Liver (tissue), 9 donors: Measurements from ENCODE around the gene CRTC2. TPM values are rescaled to one million over a fixed set of nuclear protein-coding genes. Genes with fewer than 3 reads are reported as not detected.

Experiments used
- DNase-seq: peaks from one replicate; pipeline ENCODE4 v3.0.0-alpha.2; 2017; ENCODE audit warnings: low spot score
- H3K27ac ChIP-seq, 2 donors: one replicate each; pipeline ENCODE4 v1.7.0; 2013; ENCODE audit warnings: inconsistent platforms in 2 of 2, low read length in 2 of 2, control low read depth in 1 of 2, low read depth in 1 of 2, mild to moderate bottlenecking in 1 of 2
- H3K27me3 ChIP-seq, 4 donors: one replicate each; pipeline versions ENCODE4 v1.6.1 to v1.7.0; 2013; ENCODE audit warnings: low read length in 3 of 4, inconsistent platforms in 1 of 4, mild to moderate bottlenecking in 1 of 4, moderate library complexity in 1 of 4; ENCODE audit not compliant: control insufficient read depth in 4 of 4, insufficient read depth in 4 of 4
- H3K36me3 ChIP-seq, 4 donors: one replicate each; pipeline versions ENCODE4 v1.6.1 to v1.7.0; 2013; ENCODE audit warnings: low read length in 3 of 4, mild to moderate bottlenecking in 3 of 4, low read depth in 1 of 4, moderate library complexity in 1 of 4; ENCODE audit not compliant: control insufficient read depth in 4 of 4, insufficient read depth in 3 of 4
- H3K4me1 ChIP-seq, 4 donors: one replicate each; pipeline versions ENCODE4 v1.6.1 to v1.7.0; 2013; ENCODE audit warnings: low read length in 3 of 4, mild to moderate bottlenecking in 3 of 4, moderate library complexity in 1 of 4; ENCODE audit not compliant: control insufficient read depth in 4 of 4, insufficient read depth in 4 of 4
- H3K4me3 ChIP-seq, 3 donors: one replicate each; pipeline versions ENCODE4 v1.6.1 to v1.7.0; 2013; ENCODE audit warnings: low read length in 3 of 3, control low read depth in 1 of 3, low read depth in 1 of 3, mild to moderate bottlenecking in 1 of 3
- H3K9ac ChIP-seq, 2 donors: one replicate each; pipeline ENCODE4 v1.7.0; 2013; ENCODE audit warnings: low read length in 2 of 2, mild to moderate bottlenecking in 2 of 2, moderate library complexity in 2 of 2, control low read depth in 1 of 2, low read depth in 1 of 2
- H3K9me3 ChIP-seq, 4 donors: one replicate each; pipeline versions ENCODE4 v1.6.1 to v1.7.0; 2013; ENCODE audit warnings: low read length in 3 of 4; ENCODE audit not compliant: control insufficient read depth in 4 of 4
- ATF3 ChIP-seq: IDR thresholded peaks from 2 replicates; pipeline ENCODE4 v1.6.1; 2016; ENCODE audit warnings: antibody characterized with exemption
- EGR1 ChIP-seq, 2 donors: IDR thresholded peaks; 2 replicates each; pipeline ENCODE4 v1.6.1; 2016 to 2018; ENCODE audit warnings: antibody characterized with exemption in 2 of 2, low read depth in 2 of 2
- FOXA1 ChIP-seq: IDR thresholded peaks from 2 replicates; pipeline ENCODE4 v1.6.1; 2016; ENCODE audit warnings: antibody characterized with exemption
- FOXA2 ChIP-seq: IDR thresholded peaks from 2 replicates; pipeline ENCODE4 v1.6.1; 2016; ENCODE audit warnings: antibody characterized with exemption
- GABPA ChIP-seq, 2 donors: IDR thresholded peaks in 1 of 2; conservative IDR thresholded peaks in 1 of 2; 2 replicates each; pipeline ENCODE4 v1.6.1; 2016; ENCODE audit warnings: antibody characterized with exemption in 2 of 2, mild to moderate bottlenecking in 1 of 2, moderate library complexity in 1 of 2
- HNF4A ChIP-seq, 2 donors: conservative IDR thresholded peaks; 2 replicates each; pipeline ENCODE4 v1.6.1; 2016; ENCODE audit warnings: antibody characterized with exemption in 2 of 2, mild to moderate bottlenecking in 2 of 2
- HNF4G ChIP-seq: IDR thresholded peaks from 2 replicates; pipeline ENCODE4 v1.6.1; 2016; ENCODE audit warnings: antibody characterized with exemption
- JUND ChIP-seq, 2 donors: IDR thresholded peaks; 2 replicates each; pipeline ENCODE4 v1.6.1; 2016; ENCODE audit warnings: antibody characterized with exemption in 2 of 2
- MAX ChIP-seq: IDR thresholded peaks from 2 replicates; pipeline ENCODE4 v1.6.1; 2016; ENCODE audit warnings: antibody characterized with exemption
- NR2F2 ChIP-seq: IDR thresholded peaks from 2 replicates; pipeline ENCODE4 v1.6.1; 2016; ENCODE audit warnings: antibody characterized with exemption
- RAD21 ChIP-seq, 2 donors: IDR thresholded peaks; 2 replicates each; pipeline ENCODE4 v1.6.1; 2016; ENCODE audit warnings: antibody characterized with exemption in 2 of 2, mild to moderate bottlenecking in 2 of 2
- REST ChIP-seq: IDR thresholded peaks from 2 replicates; pipeline ENCODE4 v1.6.1; 2016; ENCODE audit warnings: antibody characterized with exemption, mild to moderate bottlenecking
- RXRA ChIP-seq, 2 donors: IDR thresholded peaks; 2 replicates each; pipeline ENCODE4 v1.6.1; 2017 to 2018; ENCODE audit warnings: antibody characterized with exemption in 2 of 2, mild to moderate bottlenecking in 1 of 2
- TAF1 ChIP-seq: conservative IDR thresholded peaks from 2 replicates; pipeline ENCODE4 v1.6.1; 2016; ENCODE audit warnings: antibody characterized with exemption, mild to moderate bottlenecking
- YY1 ChIP-seq: IDR thresholded peaks from 2 replicates; pipeline ENCODE4 v1.6.1; 2016; ENCODE audit warnings: antibody characterized with exemption, mild to moderate bottlenecking
- WGBS: extraction: QIAGEN DNeasy Blood & Tissue Kit; methylation state at CpG from one replicate; pipeline ENCODE4 v1.1.7; 2013; 5-methylcytosine and 5-hydroxymethylcytosine counted together
- polyA plus RNA-seq, 2 donors: library from polyadenylated mRNA; stranded (reverse) in 1 of 2; unstranded in 1 of 2; fragments of 200-250 nt in 1 of 2; fragments of >200 nt in 1 of 2; fragmentation: Nextera tagmentation in 1 of 2; extraction: Ambion mirVana in 1 of 2; gene quantifications; one replicate each; pipeline versions ENCODE4 v1.2.1 to v1.2.3, GENCODE V29; 2013 to 2015
- total RNA-seq, 2 donors: library from RNA; depleted of rRNA; stranded (reverse); fragments of >200 nt; gene quantifications; one replicate each; pipeline ENCODE4 v1.2.3, GENCODE V29; 2014
- TF ChIP-seq, protein P1 (sequence below): IDR thresholded peaks from 2 replicates; pipeline ENCODE4 v1.6.1; 2016; ENCODE audit warnings: antibody characterized with exemption
- TF ChIP-seq, protein P2 (sequence below): fragments of 150-350 bp; IDR thresholded peaks from 2 replicates; pipeline ENCODE4 v1.5.1; 2017; ENCODE audit warnings: improper control_type of control experiment, low read depth, low read length; ENCODE audit not compliant: missing input control
- donor health status: healthy.
- donor health status: healthy.
- donor health status: healthy.
- donor health status: healthy.
- donor health status: healthy.

CRTC2 gene
- total and polyA plus RNA-seq, 4 donors = 4.9 to 14.9 (median 8.2) TPM

DNA sequence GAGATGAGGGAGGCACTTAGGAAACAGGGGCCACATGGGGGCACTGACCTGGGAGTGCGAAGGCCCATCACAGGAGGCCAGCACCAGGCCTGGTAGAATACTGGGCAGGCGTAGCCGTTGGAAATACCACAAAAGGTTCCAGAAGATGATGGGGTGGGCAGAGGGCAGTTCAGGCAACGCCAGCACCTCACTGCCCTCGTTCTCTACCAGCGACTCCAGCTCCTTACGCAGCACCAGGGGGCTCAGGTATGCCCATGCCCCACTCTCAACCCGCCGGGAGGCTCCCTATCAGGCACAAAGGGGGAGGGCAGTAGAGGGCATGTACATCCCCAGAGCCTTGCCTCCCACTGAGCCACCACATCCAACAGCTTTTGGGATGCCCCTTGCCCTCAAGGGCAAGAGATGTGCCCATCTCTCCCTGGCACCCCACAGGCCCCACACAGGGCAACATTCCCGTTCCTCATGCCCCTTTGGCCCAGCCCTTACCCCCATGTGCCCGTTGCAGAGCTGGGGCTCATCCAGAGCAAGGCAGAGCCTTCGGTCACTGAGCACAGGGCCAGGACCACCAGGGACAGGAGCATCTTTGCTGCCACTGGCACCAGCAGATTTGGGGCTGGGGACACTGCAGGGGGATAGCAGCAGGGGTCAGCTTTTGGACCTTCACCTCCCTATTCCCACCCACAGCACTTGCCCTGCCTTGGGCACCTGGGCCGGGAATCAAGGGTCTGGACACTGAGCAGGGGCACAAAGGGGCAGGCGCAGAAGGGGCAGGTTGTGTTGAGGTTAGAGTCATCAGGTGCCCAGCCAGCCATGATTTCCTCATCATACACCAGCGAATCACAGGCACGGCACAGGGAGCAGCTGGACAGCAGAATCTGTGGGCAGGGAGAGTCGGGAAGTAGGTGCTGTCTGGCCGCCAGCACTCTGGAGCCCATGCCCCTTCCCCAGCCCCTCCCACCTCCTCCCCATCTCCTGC, 26.0 kb downstream of the CRTC2 start:
- no peaks in the 10 kb centered on the region for H3K9me3 ChIP-seq
- H3K9ac ChIP-seq = no peak overlapping the region
- H3K36me3 ChIP-seq = peaks cover 10 to 70% (median 43%) of the 10 kb centered on the region in 4 donors
- no peaks in the 10 kb centered on the region for H3K4me1 ChIP-seq
- H3K27ac ChIP-seq = no peak overlapping the region
- WGBS = 97% methylated on average over 18 of the region's 18 CpGs
- no peaks in the 10 kb centered on the region for H3K27me3 ChIP-seq
- no peak overlapping the region for H3K4me3 ChIP-seq
- TF ChIP-seq, protein P1, sequence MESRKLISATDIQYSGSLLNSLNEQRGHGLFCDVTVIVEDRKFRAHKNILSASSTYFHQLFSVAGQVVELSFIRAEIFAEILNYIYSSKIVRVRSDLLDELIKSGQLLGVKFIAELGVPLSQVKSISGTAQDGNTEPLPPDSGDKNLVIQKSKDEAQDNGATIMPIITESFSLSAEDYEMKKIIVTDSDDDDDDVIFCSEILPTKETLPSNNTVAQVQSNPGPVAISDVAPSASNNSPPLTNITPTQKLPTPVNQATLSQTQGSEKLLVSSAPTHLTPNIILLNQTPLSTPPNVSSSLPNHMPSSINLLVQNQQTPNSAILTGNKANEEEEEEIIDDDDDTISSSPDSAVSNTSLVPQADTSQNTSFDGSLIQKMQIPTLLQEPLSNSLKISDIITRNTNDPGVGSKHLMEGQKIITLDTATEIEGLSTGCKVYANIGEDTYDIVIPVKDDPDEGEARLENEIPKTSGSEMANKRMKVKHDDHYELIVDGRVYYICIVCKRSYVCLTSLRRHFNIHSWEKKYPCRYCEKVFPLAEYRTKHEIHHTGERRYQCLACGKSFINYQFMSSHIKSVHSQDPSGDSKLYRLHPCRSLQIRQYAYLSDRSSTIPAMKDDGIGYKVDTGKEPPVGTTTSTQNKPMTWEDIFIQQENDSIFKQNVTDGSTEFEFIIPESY = no peak
- TF ChIP-seq GABPA (IDR thresholded peaks at IDR 0.05 in 1 of 2, conservative IDR thresholded peaks at IDR 0.05 in 1 of 2) = no peak
- TF ChIP-seq EGR1 (IDR thresholded peaks at IDR 0.05; ENCODE audit: low read depth in 2 of 2) = no peak
- TF ChIP-seq MAX = no peak
- TF ChIP-seq JUND (IDR thresholded peaks at IDR 0.05) = no peak
- no peak for TF ChIP-seq FOXA1
- no peak for TF ChIP-seq NR2F2
- no peak for DNase-seq

GRCh38 chr1:153929981-153930948, 28.1 kb downstream of the CRTC2 start:
- no peaks in the 10 kb centered on the region for H3K27me3 ChIP-seq
- WGBS = 92% methylated on average over 14 of the region's 14 CpGs
- no peak overlapping the region for H3K9ac ChIP-seq
- no peak for TF ChIP-seq NR2F2
- no peak for TF ChIP-seq HNF4A (conservative IDR thresholded peaks at IDR 0.05)
- no peak for TF ChIP-seq FOXA2
- TF ChIP-seq HNF4G = no peak
- TF ChIP-seq YY1 = no peak
- TF ChIP-seq RXRA (IDR thresholded peaks at IDR 0.05) = no peak
- TF ChIP-seq, protein P2, sequence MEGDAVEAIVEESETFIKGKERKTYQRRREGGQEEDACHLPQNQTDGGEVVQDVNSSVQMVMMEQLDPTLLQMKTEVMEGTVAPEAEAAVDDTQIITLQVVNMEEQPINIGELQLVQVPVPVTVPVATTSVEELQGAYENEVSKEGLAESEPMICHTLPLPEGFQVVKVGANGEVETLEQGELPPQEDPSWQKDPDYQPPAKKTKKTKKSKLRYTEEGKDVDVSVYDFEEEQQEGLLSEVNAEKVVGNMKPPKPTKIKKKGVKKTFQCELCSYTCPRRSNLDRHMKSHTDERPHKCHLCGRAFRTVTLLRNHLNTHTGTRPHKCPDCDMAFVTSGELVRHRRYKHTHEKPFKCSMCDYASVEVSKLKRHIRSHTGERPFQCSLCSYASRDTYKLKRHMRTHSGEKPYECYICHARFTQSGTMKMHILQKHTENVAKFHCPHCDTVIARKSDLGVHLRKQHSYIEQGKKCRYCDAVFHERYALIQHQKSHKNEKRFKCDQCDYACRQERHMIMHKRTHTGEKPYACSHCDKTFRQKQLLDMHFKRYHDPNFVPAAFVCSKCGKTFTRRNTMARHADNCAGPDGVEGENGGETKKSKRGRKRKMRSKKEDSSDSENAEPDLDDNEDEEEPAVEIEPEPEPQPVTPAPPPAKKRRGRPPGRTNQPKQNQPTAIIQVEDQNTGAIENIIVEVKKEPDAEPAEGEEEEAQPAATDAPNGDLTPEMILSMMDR = no peak
- no peak for TF ChIP-seq ATF3
- no peak for TF ChIP-seq REST
- no peak for TF ChIP-seq GABPA (IDR thresholded peaks at IDR 0.05 in 1 of 2, conservative IDR thresholded peaks at IDR 0.05 in 1 of 2)
- TF ChIP-seq, protein P1 = no peak
- no peak for TF ChIP-seq RAD21 (IDR thresholded peaks at IDR 0.05)
- TF ChIP-seq EGR1 (IDR thresholded peaks at IDR 0.05; ENCODE audit: low read depth in 2 of 2) = no peak
- TF ChIP-seq TAF1 = no peak
- TF ChIP-seq MAX = no peak
- H3K4me1 ChIP-seq = no peaks in the 10 kb centered on the region
- H3K4me3 ChIP-seq = no peak overlapping the region
- no peaks in the 10 kb centered on the region for H3K9me3 ChIP-seq
- no peak overlapping the region for H3K27ac ChIP-seq
- peaks cover 4 to 50% (median 23%) of the 10 kb centered on the region in 4 donors for H3K36me3 ChIP-seq
- no peak for DNase-seq
